Esophagus squamous epithelium (tissue), 5 donors: ENCODE measurements around the gene ABO. TPM values are rescaled to one million over a fixed set of nuclear protein-coding genes. Genes with fewer than 3 reads are reported as not detected.

Source experiments
- DNase-seq: peaks from one replicate; lab custom pipeline; 2025; lab: John Stamatoyannopoulos, UW
- H3K27ac ChIP-seq, 4 donors: fragments of 200-600 bp; sonication (generic); one replicate each; pipeline ENCODE4 v1.5.1; 2016 to 2019; ENCODE audit warnings: mild to moderate bottlenecking in 1 of 4
- H3K27me3 ChIP-seq, 4 donors: fragments of 200-600 bp; sonication (generic); 1 replicate in 3 of 4; 2 replicates in 1 of 4; pipeline versions ENCODE4 v1.5.1 to v1.6.0; 2017 to 2021; ENCODE audit warnings: antibody characterized with exemption in 1 of 4
- H3K36me3 ChIP-seq, 3 donors: fragments of 200-600 bp; sonication (generic); one replicate each; pipeline ENCODE4 v1.5.1; 2016 to 2019
- H3K4me1 ChIP-seq, 3 donors: fragments of 200-600 bp; sonication (generic); one replicate each; pipeline ENCODE4 v1.5.1; 2017 to 2019
- H3K4me3 ChIP-seq, 4 donors: fragments of 200-600 bp; sonication (generic); 1 replicate in 3 of 4; 2 replicates in 1 of 4; pipeline ENCODE4 v1.5.1; 2016 to 2019; ENCODE audit warnings: mild to moderate bottlenecking in 2 of 4, moderate library complexity in 1 of 4
- H3K9me3 ChIP-seq, 3 donors: fragments of 200-600 bp; sonication (generic); one replicate each; pipeline ENCODE4 v1.5.1; 2016 to 2019
- POLR2A ChIP-seq, 4 donors: fragments of 450-650 bp; IDR thresholded peaks; one replicate each; pipeline ENCODE4 v1.6.1; 2017; ENCODE audit warnings: antibody characterized with exemption in 4 of 4, mild to moderate bottlenecking in 4 of 4, moderate library complexity in 3 of 4
- WGBS, 2 donors: methylation state at CpG; one replicate each; pipeline ENCODE4 v1.1.5; 2018; 5-methylcytosine and 5-hydroxymethylcytosine counted together
- intact Hi-C: fragments of 100-400 bp; cut with DNase I; formaldehyde crosslinking; loops from one replicate; pipeline ENCODE4 v1.15.0; 2022
- total RNA-seq, 4 donors: library from RNA; depleted of rRNA; stranded (reverse); fragments of >200 nt; gene quantifications; one replicate each; pipeline ENCODE4 v1.1.0, GENCODE V29; 2016
- TF ChIP-seq, protein P1 (sequence below), 6 experiments: fragments of 450-650 bp in 4 of 6; fragments of 200-600 bp in 2 of 6; sonication (generic) in 2 of 6; IDR thresholded peaks; one replicate each; pipeline ENCODE4 v1.5.1; 2016 to 2019; ENCODE audit warnings: antibody characterized with exemption in 6 of 6, mild to moderate bottlenecking in 4 of 6, moderate library complexity in 4 of 6
- donor health status: DM: yes; HTN: yes; CAD: no.

ABO gene
- total RNA-seq, 4 donors from 2014 or later: 3.4 to 48.8 (median 8.2) TPM

DNA sequence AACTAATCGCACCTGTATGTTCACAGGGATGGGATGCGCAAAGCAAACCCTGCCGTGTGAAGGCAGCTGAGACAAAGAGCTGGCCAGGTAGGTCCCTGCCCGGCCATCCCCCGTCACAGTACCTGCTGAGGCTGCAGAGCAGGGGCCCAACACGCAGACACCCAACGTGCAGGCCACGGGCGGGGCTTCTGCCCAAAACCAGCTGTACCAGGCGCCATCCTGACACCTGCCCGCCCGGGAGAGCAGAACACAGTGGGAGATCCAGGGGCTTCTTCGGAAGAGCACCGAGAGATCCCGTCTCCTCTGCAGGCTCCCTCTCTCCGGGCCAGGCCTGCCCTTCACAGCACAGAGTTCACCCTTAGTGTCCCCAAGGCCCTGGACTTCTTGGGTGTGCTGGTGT is 28.4 kb downstream of the ABO start:
- no peak overlapping the region for H3K27ac ChIP-seq

DNA sequence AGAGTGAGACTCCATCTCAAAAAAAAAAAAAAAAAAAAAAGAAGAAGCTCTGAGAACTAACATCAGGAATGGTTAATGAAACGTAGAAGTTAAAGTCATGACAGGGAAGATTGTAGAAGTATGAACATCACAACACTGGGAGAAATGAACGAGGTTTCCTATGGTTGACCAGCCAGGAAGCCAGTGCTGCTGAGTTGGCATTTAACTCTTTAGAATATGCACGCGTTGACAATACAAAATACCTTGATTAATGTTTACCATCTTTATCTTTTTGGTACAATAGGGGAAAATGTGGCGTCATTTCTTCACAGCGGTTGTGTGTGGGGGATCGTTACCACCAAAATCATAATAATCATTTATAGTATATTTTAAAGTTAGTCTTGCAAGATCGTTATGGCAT is 32.0 kb downstream of the ABO start:
- 65 to 68% methylated on average over 8 of the region's 8 CpGs for WGBS, 2 donors
- Histone ChIP-seq H3K9me3 (no peaks in the 10 kb centered on the region), H3K36me3 (no peaks in the 10 kb centered on the region), H3K27ac (no peak overlapping the region), H3K27me3 (peaks cover 0 to 35% (median 0%) of the 10 kb centered on the region in 4 donors), H3K4me1 (peaks cover 17 to 29% (median 19%) of the 10 kb centered on the region in 3 donors), H3K4me3 (no peak overlapping the region)
- DNase-seq: no peak
- no peak for TF ChIP-seq POLR2A (IDR thresholded peaks at IDR 0.05)
- TF ChIP-seq, protein P1, sequence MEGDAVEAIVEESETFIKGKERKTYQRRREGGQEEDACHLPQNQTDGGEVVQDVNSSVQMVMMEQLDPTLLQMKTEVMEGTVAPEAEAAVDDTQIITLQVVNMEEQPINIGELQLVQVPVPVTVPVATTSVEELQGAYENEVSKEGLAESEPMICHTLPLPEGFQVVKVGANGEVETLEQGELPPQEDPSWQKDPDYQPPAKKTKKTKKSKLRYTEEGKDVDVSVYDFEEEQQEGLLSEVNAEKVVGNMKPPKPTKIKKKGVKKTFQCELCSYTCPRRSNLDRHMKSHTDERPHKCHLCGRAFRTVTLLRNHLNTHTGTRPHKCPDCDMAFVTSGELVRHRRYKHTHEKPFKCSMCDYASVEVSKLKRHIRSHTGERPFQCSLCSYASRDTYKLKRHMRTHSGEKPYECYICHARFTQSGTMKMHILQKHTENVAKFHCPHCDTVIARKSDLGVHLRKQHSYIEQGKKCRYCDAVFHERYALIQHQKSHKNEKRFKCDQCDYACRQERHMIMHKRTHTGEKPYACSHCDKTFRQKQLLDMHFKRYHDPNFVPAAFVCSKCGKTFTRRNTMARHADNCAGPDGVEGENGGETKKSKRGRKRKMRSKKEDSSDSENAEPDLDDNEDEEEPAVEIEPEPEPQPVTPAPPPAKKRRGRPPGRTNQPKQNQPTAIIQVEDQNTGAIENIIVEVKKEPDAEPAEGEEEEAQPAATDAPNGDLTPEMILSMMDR (IDR thresholded peaks at IDR 0.05): no peak
- intact Hi-C loops: no loop called here

More for the DNA sequence above, 28.4 kb downstream of the ABO start:
- TF ChIP-seq, protein P1 (IDR thresholded peaks at IDR 0.05): no peak
- Histone ChIP-seq H3K4me3 (no peak overlapping the region), H3K4me1 (peaks cover 5 to 34% (median 9%) of the 10 kb centered on the region in 3 donors), H3K27me3 (peaks cover 0 to 12% (median 0%) of the 10 kb centered on the region in 4 donors), H3K36me3 (no peaks in the 10 kb centered on the region), H3K9me3 (no peaks in the 10 kb centered on the region)
- intact Hi-C loops: no loop called here
- WGBS, 2 donors: 79 to 93% methylated on average over 5 to 6 of the region's 16 CpGs
- no peak for DNase-seq

- no peak overlapping the region for H3K27ac ChIP-seq
- DNase-seq: no peak
- intact Hi-C loops: no loop called here
- 80 to 91% methylated on average over 14 of the region's 14 CpGs for WGBS, 2 donors
- H3K9me3 ChIP-seq: no peaks in the 10 kb centered on the region
- peaks cover 0 to 35% (median 0%) of the 10 kb centered on the region in 4 donors for H3K27me3 ChIP-seq
- no peak overlapping the region for H3K4me3 ChIP-seq
- peaks cover 18 to 37% (median 25%) of the 10 kb centered on the region in 3 donors for H3K4me1 ChIP-seq
- H3K36me3 ChIP-seq: no peaks in the 10 kb centered on the region
- TF ChIP-seq POLR2A (IDR thresholded peaks at IDR 0.05): no peak
- TF ChIP-seq, protein P1 (IDR thresholded peaks at IDR 0.05): no peak
Observed at GRCh38 chr9:133242241-133242640, 32.8 kb downstream of the ABO start.

GRCh38 chr9:133239533-133240090 is 35.4 kb downstream of the ABO start:
- H3K4me3 ChIP-seq: peak overlapping the region in 1 of 4 donors; percentile 33
- no peaks in the 10 kb centered on the region for H3K9me3 ChIP-seq
- H3K27ac ChIP-seq: peak overlapping the region in 3 of 4 donors; percentile 74 to 86 (median 80)
- intact Hi-C loops: no loop called here
- DNase-seq: no peak
- TF ChIP-seq POLR2A (IDR thresholded peaks at IDR 0.05): no peak
- TF ChIP-seq, protein P1 (IDR thresholded peaks at IDR 0.05): no peak
- peaks cover 0 to 28% (median 0%) of the 10 kb centered on the region in 4 donors for H3K27me3 ChIP-seq
- peaks cover 21 to 35% (median 22%) of the 10 kb centered on the region in 3 donors for H3K4me1 ChIP-seq
- 78 to 84% methylated on average over 4 to 15 of the region's 18 CpGs for WGBS, 2 donors
- H3K36me3 ChIP-seq: no peaks in the 10 kb centered on the region

DNA sequence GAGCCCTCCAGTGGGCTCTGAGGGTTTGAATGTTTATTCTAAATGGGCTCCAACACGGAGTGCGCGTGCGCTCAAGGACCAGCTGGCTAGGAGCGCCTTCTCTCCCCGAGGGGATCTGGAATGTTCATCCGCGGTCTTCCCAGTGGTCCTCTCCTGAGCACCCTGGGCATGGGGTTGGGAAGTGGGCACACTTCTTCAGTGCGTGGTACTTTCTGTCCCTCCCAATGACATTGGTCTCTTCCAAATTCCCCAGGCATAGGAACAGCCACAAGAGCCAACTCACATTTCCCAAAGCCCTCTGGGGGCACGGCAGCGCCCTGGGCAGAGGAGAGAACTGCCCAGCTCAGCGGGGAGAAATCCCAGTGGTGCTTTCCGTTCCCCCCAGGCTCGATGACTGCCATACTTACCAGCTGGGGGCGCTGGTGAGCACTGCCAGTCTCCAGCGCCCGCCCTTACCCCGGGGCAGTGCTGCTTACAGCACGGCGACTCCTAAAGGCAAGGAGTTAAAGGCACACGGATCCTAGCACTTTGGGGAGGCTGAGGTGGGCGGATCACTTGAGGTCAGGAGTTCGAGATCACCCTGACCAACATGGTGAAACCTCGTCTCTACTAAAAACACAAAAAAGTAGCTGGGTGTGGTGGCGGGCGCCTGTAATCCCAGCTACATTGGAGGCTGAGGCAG is 36.0 kb downstream of the ABO start:
- H3K27me3 ChIP-seq: peaks cover 0 to 28% (median 0%) of the 10 kb centered on the region in 4 donors
- H3K4me3 ChIP-seq: peak overlapping the region; percentile 9 to 50 (median 36)
- H3K27ac ChIP-seq: peak overlapping the region; percentile 54 to 86 (median 77)
- TF ChIP-seq POLR2A (IDR thresholded peaks at IDR 0.05): peak in 1 of 4 donors; percentile 7
- TF ChIP-seq, protein P1 (IDR thresholded peaks at IDR 0.05): peak; percentile 37 to 90 (median 69)
- 14 to 29% methylated on average over 12 of the region's 26 CpGs for WGBS, 2 donors
- no peak for DNase-seq
- peaks cover 21 to 35% (median 22%) of the 10 kb centered on the region in 3 donors for H3K4me1 ChIP-seq
- intact Hi-C loops: no loop called here
- no peaks in the 10 kb centered on the region for H3K9me3 ChIP-seq
- no peaks in the 10 kb centered on the region for H3K36me3 ChIP-seq
